Midbrain (tissue), 1 donor: ENCODE measurements around the gene SYNM.
A peak's percentile ranks its signal among the peaks of the same experiment; 100 is the strongest.

ENCODE experiments used
- DNase-seq: peaks from one replicate; lab custom pipeline; 2025; lab: John Stamatoyannopoulos, UW

Gene SYNM

DNA sequence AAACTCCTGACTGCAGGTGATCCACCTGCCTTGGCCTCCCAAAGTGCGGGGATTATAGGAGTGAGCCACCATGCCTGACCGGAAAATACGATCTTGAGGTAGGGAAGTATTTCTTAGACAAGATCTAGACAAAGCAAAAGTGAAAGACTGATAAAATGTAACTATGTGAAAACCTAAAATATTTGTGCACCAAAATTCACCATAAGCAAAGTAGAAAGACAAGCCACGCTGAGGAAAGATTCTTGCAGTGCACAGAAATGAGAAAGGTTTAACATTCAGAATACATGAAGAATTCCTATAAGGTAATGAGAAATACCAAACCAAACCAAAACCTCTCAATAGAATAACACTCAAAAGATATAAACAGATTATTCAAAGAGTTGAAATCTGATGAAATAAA is 35.7 kb downstream of the SYNM start:
- no peak for DNase-seq

DNA sequence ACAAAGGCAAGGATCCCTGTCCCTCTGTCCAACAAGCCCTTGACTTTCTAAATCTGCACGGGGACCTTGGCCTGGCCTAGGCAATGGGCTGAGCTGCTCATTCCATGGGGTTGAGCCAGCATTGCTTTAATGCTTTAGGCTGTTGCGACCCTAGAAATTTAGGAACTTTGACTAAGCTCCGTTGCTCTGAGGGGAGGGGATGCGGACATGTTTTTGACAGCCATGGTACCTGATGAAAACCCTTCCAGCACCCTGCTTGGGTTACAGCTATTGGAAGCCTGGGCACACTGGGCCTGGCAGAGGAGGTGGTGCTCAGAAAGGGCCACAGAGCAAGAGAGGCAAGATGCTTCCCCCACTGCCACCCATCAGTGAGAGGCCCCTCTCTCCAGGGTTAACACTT is 37.1 kb downstream of the SYNM start:
- DNase-seq = no peak

DNA sequence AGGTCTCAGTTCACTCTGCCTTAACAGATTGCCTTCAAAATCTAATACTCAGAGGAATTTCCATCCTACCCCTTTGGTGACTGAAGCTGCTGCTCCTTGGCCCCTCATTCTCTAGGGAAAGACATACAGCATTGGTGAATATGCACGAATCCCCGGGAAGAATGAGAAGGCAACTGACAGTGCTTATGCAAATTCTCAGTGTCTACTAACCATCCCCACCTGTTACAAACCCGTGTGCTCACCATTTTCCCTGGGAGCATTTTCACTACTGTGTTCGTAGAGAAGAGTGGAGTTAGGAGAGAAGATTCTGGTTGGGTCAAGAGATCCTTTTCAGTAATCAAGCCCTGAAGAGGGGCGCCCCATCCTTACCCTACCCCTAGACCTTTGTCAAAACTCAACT is 37.7 kb downstream of the SYNM start:
- no peak for DNase-seq

DNA sequence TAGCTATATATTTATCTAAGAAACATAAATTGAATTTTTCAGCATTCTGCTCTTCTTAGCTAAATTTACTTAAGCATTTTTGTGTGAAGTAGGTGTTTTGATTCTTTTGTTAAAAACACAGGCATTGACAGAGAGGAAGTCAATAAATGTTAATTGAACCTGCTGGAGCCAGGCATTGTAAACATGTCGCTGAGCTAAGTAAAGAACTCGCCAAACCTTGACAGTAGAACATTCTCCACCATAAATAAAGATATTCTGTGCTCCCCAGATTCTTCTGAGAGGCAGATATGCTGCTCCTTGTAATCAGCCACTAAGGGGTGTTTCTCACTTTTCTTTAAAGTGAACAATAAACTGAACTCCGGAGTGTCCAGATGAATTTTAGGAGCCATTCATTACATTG is 38.4 kb downstream of the SYNM start:
- DNase-seq = no peak

DNA sequence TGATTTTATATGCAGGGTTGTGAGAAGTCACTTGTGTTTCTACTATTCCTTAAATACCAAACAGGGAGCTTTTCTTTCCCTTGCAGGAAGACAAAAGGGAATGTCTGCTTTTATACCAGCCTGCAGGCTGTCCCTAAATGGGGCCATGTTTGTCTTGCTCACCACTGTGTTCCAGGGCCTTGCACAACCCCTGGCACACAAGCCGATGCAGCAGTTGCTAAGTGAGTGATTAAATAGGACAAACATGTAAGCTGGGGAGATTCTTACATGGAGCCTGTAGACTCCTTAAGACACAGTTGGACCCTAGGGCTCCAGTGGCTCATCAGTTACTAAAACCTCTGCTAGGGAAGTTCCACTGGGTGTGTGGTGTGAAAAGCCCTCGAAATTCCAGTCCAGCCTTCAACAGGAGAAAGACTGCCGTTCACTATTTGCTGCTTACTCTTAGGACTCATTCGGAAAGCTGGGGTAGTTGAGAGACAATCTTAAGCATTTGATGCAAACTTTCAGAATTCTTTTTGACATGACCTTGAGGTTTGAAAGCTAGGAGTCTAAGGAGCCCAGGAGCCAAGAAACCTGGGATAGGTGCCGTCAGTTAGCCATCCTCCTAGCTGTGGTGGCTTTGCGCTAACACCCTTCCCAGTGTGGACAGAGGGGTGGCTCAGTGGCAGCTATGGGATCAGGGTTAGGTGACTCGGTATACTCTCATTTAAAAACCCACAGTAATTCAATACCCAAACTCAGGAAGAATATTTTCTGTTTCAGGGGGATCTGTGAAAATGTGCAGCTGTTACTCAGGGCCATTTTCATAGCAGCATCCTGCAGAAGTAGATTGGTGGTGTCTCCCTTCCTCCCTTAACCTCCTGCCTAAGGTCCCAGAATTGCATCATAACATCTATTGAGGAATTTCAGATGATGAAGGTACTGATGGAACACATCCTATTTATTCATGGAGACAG is 39.1 kb downstream of the SYNM start:
- peak; percentile 49 for DNase-seq

DNA sequence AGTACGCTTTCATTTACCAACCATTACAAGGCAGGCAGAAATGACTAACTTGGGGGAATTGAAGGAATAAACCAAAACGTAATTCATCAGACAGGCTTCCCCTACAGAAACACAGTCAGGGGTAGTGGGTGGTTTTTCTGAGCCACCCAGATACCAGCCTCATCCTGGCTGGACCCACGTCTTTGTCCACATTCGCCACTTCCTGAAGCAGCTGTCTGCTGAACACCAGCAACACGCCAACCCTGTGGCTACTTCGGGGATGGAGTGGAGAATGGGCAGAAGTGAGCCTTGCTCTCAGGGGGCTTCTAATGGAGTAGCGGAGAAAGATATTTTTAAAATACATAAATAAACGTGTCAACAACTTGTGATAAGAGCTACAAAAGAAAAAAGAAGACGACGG is 40.1 kb downstream of the SYNM start:
- no peak for DNase-seq

DNA sequence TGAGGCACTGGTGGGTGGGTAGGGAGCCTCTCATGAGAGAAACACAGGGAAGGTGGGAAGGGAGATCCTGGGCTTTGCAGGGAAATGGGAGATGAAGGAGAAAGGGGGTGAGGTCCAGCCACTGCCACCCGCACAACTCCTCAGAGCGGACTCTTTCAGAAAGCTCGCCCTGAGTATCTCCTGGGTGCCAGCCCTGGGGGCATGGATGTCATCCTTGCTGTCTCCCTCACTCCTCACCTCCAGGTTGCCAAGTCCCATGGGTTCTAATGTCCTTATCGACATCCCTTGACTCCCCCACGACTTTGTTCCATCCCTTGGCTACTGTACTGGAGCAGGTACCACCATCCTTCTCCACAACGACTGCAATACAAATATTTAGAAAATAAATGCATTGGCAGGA is 40.9 kb downstream of the SYNM start:
- no peak for DNase-seq

DNA sequence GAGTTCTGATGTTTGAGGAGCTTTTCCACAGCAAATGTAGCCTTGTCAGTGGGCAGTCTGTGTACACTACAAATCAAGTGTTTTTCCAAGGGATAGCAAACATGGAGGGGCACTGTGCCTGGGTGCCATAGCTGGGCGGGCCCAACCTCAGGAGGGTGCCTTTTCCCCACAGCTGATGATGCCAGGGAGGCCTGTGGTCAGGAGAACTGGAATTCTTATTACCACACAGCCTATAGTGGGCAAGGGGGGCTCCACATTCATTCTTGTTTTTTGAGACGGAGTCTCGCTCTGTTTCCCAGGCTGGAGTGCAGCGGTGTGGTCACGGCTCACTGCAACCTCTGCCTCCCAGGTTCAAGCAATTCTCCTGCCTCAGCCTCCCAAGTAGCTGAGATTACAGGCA is 41.8 kb downstream of the SYNM start:
- no peak for DNase-seq

DNA sequence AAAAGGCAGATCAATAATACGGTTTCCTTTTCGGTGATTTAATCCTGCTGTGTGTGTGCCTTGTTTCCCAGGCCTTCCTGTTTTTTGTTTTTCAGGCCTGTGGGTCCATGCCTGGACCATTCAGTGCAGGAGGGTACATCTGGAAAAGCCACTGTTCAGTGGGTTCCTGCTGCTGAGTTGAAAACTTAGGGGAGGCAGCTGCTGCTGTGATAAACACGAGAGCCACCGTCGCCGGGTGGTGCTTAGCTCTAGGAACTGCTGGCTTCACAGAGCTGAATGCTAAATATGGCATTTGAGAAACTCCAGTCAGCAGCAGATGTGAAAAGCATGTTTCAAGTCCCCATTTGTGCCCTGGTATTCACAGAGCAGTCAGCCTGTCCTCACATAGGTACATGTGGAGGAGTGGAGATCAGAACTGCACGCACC is 44.0 kb downstream of the SYNM start:
- DNase-seq = peak; percentile 30

DNA sequence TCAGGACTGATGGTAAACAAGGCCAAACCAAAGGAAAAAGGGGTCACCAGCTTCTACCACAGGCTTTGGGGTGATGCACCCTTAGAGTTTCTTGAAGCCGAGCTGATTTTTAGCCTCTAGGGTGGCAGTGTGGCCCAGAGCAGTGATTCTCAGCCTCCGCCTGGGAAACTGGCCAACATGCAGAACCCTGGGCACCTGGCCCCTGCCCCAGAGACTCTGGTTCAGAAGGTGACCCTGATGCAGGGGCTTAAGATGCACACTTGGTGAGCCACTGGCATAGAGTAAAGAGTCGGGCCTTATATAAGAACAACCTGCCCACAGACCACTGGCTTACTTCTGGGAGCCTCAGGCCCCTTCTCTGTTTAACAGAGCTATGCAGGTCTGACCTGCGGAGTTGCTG is 44.5 kb downstream of the SYNM start:
- DNase-seq = no peak

DNA sequence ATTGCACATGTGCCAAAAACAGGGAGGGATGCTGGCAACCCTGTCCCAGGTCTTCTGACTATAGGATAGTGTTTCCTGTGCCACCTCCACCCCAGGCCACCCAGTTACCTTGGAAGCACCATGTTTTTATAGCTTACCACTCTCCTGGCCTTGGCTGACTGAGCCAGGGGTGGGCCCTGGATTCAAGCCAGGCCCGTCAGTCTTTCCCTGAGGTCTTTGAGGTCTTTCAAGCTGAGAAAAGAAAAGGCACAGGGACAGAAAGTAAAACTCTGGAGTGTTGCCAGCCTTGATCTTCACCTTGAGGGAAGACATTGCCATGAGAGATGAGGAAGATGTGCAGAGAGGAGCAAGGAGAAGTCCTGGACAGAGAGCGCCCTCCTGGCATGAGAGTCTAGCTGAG is 46.3 kb downstream of the SYNM start:
- DNase-seq = no peak

DNA sequence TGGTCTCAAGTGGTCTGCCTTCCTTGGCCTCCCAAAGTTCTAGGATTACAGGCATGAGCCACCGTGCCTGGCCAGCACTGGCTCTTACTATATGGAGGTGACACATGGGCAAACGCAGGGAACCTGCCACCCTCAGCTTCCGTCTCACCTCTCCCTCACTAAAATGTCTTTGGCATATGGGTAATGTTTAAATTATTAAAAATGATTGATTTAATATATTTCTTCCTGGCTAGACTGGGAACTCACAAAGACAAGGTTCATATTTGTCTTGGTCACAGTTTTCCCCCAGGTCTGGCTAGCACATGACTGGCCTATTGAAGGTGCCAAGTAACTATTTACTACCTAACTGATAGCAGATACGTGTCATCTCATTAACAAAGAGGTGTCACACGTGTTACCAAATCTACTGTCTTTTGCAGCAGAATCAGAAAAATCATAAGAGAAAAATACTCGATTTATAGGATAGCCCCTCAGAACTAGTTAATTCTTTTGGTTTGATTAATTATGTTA is 48.2 kb downstream of the SYNM start:
- no peak for DNase-seq

DNA sequence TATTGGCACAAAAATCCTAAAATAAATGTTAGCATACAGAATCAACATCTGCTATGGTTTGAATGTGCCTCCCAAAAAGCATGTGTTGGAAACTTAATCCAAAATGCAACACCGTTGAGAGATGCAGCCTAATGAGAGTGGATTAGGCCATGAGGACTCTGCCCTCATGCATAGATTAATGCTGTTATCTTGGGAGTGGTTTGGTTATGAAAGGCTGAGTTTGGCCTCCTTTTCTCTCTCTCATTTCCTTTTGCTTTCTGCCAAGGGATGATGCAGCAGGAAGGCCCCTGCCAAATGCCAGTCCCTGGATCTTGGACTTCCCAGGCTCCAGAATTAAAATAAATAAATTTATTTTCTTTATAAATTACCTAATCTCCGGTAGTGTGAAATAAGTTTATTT is 49.4 kb downstream of the SYNM start:
- DNase-seq = no peak

DNA sequence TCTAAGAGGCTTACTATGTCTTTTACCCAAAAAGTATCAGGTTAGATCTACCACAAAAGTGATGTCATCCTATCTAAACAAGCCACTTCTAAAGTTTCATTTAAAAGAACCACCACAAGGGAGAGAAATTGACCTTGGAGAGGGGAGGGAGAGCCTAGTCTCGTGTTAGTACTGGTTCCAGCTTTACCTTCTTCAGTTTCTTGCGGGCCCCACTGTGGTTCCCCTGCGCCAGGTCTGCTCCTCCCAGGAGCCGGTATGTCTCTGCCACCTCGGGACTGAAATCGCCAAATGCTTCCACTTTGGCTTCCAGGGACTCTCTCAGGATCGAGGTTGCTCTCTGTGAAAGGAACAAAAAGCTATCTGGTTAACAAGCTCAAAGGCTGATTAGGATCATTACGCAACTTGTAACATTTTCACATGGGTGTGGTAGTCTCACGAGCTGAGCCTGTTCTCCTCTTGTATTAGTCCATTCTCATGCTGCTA is 51.1 kb downstream of the SYNM start:
- no peak for DNase-seq

DNA sequence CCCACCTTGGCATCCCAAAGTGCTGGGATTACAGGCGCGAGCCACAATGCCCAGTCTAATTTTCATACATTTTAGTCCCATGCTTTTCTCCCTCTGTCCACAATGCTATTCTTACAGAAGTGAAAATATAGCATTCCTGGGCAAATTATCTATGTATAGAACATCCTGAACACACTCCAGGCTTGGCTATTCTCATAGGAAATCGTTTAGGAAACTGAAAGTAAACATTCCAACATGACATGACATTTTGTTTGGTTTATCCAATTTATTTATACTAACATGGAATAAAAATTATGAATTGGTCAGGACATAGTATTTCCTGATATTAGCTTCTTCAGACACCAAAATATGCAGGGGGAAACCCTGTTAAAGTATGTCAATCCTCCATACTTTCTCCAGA is 52.6 kb downstream of the SYNM start:
- no peak for DNase-seq

DNA sequence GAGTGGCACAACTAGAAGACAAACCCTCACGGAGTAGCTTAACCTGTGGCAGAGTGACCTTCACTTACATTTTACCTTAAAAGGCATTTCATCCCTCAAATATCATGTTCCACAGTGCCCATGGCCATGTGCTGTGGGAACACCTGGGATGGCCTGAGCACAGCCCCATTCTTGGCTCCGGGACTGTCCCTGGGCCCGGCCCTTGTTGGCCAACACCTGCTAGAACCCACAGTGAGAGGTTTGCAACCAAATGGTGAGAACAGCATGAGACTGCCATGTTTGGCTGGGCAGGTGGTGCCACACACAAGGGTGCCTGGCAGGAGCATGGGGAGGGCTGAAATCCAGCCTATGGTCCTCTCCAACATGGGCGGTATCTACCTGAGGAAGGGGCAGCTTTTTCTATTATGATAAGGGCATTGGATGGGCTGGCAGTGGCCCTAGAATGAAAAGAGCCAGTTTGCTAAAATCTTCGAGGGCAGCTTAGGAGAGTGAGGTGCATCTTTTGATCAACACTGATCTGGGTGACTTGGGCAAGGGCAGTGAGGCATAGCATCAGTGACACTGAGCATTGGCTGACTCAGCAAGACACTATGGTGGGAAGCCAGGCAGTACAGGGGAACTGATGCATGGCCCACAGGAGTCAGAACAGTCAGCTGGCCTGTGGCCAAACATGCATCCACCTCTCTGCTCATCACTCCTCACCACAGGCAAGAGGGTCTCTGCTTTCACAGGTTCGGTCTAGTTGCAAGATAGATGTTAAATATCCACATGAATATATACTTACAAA is 53.9 kb downstream of the SYNM start:
- no peak for DNase-seq

DNA sequence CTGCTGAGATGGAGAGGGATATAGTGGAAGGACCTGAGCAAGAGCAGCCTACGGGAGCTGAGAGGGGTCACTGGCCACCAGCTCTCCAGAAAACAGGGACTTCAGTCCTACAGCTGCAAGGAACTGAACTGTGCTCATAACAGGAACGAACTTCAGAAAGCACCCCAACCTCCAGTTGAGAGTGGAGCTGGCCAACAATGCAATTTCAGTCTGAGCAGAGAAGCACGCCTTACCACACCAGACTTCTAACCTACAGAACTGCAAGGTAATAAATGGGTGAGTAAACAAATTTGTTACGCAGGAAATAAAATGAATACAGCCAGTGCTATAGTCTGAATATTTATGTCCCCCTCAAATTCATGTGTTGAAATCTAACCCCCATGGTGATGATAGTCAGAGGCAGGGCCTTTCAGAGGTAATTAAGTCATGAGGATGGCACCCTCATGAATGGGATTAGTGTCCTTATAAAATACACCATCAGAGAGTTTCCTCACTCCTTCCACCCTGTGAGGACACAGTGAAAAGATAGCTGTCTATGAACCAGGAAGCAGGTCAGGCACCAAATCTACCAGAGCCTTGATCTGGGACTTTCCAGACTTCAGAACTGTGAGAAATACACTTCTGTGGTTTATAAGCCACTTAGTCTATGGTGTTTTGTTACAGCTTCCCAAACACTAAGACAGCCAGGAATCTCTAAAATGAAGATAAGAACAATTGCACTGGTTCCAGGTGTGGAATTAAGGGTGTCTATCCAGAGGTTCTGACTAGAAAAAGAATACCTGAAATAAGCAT is 58.6 kb downstream of the SYNM start:
- no peak for DNase-seq

DNA sequence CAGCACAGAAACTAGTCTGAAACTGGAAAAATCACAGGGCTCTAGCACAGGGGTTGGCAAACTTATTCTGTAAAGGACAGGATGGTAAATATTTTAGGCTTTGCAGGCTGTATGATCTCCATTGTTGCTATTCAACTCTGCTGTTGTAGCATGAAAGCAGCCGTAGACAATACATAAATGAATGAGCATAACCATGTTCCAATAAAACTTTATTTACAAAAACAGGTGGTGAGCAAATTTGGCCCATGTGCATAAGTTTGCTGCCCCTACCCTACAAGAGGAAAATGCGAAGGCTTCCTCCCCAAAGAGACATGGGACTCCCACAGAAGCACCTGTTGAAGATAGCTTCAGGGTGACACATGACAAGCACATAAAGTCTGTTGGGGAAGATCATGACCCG is 59.2 kb downstream of the SYNM start:
- no peak for DNase-seq

DNA sequence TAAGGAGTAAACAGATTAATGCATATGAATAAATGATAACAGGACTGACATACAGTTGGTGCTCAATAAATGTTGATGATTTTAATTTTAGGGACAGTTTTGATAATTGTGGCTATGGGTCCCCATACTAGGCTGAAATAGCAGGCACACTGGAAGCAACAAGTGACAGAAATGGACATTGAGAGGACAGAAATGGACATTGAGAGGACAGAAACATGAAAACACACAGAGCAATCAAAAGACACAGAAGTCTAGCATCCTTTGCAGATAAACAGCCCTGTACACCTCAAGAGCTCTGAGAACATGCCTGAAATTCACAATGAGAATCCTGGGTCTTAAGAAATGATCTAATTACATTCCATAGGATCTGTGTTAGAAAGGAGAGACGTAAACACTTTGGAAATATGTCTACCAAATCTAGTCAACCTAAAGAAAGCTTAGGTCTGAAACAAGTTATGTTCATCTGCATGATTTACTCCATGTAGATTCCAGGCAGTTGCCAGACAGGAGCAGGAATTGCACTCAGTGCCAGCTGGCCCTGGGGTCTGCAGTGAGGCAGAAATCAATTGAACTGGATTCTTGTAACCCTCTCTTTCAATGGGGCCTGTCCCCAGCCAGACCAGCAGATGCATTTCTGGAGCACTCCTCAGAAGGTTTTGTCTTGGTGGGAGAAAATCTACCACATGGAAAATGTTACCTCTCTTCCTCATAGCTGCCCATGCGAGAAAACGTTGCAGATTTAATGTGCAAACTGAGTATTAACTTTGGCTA is 60.3 kb downstream of the SYNM start:
- DNase-seq = no peak

DNA sequence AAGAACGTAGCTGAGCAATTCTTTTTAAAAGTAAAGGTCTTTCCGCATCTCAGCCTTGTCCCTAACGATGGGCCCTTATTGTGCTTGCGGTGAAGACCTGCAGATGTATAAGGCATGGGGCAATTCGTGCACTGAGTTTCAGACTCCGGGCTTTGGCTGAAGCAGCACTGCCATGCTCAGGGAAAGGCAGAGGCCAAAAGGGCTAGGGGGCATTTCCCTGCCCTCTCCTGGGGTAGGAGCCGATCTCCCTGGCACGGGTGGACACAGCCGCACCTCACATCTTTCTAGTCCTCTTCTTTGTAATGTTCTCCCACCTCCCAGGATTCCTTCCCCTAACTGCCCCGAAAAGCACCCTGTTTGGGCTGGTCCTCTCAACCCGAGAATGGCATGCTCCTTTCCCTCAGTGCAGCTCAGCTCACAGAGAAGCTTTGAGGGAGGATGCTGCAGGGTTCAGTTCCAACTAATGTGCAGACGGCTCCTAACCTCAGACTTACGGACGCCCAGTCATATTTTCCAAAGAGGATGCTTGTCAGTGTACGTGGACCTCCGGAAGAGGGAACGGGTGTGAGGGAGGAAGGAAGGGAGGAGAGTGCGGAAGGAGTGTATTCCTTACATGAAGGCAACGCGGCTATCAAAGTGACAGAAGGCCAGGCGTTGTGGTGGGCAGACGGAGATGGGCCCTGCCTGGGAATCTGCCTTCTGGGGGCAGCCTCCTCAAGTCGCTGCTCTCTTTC is 61.2 kb downstream of the SYNM start:
- no peak for DNase-seq

DNA sequence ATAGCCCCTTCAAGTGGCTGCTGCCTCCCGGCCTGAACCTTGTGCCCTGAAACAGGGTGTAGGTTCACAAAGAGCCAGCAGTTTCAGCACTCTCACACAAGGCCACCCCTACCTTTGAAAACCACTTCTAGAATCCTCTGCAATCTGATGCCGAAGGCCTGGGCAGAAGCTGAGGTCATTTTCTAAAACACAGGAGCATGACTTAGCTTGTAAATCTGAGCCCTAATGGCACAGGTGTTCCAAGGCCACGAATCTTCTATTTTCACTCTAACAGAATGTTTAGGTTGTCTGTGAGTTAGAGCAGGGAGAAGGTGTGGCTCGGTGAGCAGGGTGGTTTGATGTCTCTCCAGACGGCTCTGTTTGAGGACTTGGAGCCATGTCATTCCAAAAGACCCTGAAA is 62.3 kb downstream of the SYNM start:
- DNase-seq = no peak
